SIG-M5 treated with dmso at 0.1 percent for 504 hours (cell line): ENCODE results near the gene FAM193A.
"Not testable (repeated sequence)": the region's sequence is repeated elsewhere in the genome, so short reads cannot be mapped to it uniquely, and the experiment has no call there.

Experiments
- DNase-seq: peaks from one replicate; lab custom pipeline; 2025; ENCODE audit not compliant: unreplicated experiment; lab: John Stamatoyannopoulos, UW

The FAM193A gene

GRCh38 chr4:2604614-2605013 lies 68.2 kb downstream of the FAM193A start:
- no peak for DNase-seq

DNA sequence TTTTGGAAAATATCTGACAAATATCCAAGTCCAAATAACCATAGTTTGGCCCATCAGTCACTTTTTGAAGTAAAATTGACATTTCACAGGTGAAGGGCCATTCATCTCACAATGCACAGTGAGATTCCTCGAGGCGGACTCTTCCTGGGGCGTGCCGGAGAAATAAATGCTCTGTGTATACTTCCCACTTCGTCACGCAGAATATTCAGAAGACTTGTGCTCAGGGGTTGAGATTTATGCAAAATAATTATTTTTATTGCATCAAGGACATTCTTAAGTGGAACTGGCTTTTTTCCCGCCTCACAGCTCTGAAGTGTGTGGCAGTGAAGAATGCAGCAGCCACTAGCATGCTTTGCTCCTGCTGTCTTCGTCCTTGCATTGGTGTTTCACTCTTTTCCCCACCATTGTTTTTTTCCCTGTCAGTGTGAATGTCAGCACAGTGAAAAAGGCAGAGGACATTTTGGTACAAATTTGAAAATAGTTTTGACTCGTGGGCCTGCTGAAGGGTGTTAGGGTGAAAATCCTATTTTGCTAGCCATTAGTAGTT lies 70.6 kb downstream of the FAM193A start:
- DNase-seq: no peak

- DNase-seq: no peak
These were observed 71.4 kb downstream of the FAM193A start for GRCh38 chr4:2607822-2608221.

DNA sequence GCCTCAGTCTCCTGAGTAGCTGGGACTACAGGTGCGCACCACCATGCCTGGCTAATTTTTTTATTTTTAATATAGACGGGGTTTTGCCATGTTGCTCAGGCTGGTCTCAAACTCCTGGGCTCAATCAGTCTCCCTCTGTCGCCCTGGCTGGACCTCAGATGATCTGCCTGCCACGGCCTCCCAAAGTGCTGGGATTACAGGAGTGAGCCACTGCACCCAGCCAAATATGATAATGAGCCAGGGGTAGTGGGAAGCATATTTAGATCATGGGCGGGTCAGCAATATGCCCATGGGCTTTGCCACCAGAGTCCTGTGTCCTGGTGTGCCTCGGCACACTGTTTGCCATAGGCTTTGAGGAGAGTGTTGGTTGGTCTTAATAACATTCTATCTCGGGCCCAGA lies 71.8 kb downstream of the FAM193A start:
- no peak for DNase-seq

DNA sequence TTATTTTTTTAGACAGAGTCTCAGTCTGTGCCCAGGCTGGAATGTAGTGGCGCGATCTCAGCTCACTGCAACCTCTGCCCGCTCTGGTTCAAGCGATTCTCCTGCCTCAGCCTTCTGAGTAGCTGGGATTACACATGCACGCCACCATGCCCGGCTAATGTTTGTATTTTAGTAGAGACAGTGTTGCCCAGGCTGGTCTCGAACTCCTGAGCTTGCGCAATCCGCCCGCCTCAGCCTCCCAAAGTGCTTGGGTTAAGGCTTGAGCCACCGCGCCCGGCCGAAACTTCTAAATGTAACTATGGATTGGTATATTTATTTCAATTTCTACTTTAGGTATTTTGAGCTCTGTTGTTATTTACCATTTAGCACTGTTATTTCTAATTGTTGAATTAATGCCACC lies 79.4 kb downstream of the FAM193A start:
- DNase-seq: no peak

DNA sequence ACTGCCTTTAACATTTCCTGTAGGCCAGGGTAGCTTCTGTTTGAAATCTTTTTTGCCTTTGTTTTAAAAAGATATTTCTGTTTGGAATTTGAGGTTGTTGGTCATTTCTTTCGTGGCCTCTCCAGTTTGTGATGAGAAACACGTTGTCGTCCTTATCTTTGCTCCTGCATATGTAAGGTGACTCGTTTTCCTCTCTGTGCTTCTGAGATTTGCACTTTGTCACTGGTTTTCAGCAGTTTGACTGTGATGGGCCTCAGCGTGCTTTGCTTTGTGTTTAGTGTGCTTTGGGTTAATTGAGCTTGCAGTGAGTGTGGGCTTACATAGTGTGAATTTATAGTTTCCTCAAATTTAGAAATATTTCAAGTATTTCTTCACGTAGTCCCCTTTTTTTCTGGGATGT lies 81.5 kb downstream of the FAM193A start:
- no peak for DNase-seq

- not testable (repeated sequence) for DNase-seq
These were observed 82.3 kb downstream of the FAM193A start for GRCh38 chr4:2618729-2619128.

DNA sequence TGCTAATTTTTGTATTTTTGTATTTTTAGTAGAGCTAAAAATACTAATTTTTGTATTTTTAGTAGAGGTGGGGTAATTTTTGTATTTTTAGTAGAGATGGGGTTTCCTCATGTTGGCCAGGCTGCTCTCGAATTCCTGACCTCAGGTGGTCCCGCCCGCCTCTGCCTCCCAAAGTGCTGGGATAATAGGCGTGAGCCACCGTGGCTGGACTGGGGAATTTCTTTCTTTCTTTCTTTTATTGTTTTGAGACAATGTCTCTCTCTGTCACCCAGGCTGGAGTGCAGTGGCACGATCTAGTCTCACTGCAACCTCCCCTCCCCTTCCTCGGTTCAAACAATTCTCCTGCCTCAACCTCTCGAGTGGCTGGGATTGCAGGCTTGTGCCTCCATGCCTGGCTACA lies 83.0 kb downstream of the FAM193A start:
- DNase-seq: no peak

DNA sequence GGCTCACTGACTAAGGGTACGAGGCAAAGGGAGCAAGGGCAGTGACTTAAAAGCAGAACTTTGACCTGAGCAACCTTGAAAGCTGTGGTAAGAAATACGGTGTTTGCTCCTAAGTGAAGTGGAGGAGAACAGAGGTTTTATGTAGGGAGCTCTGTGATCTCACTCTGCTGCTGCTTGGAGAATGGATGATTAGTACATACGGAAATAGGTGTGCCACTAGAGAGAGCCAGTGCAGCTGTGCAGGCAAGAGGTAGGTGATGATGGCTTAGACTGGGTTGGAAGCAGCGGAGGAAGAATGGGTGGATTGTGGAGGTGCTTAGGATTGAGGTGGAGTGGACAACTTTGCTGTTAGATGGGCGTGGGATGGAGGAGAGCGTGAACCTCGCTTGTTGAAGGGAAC lies 85.0 kb downstream of the FAM193A start:
- no peak for DNase-seq

DNA sequence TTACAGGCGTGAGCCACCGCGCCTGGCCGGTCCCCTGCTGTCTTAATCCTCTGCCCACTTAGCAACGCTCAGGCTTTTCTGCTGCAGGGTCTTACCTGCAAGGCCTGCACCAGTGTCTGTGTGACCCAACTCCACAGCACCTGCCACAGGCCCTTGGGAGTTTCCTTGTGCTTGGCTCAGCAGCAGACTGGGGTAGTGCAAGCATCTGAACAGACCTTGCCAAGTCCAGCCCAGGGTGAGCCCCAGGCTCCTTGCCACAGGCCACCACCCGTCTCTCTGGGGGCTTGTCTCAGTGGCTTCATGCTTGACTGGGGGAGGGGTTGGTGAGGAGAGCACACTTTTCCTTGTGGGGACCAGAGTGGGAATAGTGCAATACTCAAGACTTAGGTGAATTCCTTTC lies 87.0 kb downstream of the FAM193A start:
- no peak for DNase-seq

DNA sequence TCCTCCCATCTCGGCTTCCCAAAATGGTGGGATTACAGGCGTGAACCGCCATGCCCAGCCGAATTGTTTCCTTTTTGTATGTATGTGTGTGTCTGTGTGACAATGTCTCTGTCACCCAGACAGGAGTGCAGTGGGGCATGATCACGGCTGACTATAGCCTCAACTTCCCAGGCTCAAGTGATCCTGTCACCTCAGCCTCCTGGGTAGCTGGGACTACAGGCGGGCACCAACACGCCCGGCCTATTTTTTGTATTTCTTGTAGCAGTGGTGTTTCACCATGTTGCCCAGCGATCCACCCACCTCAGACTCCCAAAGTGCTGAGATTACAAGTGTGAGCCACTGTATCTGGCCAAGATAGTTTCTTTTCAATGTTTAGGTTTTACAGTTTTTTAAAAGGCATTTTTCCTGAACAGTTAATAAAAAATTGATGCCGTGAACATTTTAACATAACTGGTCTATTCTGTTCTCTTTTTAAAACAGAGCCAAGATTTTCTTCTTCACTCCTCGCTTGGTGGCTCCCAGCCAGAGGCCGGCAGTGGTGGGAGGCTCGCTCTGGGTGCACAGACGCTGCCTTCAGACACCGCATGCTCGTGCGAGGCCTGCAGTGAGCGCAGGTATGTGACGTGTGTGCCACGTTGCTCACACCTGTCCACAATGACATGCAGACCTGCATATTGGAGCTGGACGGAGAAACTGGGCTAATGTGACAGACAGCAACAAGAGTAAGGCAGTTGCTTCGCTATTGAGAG lies 88.5 kb downstream of the FAM193A start:
- no peak for DNase-seq

- DNase-seq: no peak
These were observed 89.8 kb downstream of the FAM193A start for GRCh38 chr4:2626231-2626630.

DNA sequence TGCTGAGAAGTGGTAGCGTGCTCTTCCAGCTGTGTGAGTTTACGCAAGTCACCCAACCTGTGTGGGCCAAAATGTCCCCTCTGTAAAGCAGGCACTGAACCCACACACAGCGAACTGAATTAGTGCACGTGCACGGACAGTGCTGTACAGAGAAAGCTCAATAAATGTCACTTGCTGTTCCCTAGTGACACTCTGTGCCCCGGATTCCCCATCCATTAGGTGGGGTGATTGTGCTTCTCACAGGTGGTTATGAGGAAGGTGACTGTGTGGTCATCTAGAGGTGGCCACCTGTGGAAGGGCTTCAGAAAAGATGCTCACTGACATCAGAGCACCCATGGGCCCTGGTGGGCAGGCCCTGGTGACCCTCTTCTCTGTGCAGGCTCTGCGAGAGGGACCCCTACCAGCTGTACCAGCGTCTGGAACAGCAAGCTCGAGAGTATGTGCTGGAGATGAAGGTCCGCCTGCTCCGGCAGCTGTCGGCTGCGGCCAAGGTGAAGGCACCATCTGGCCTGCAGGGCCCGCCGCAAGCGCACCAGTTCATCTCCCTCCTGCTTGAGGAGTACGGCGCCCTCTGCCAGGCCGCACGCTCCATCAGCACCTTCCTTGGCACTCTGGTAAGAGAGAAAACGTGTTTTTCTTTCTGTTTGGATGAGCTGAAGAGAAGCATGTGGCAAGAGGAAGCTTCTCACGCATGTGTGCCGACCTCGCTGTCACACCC lies 94.3 kb downstream of the FAM193A start:
- DNase-seq: no peak

DNA sequence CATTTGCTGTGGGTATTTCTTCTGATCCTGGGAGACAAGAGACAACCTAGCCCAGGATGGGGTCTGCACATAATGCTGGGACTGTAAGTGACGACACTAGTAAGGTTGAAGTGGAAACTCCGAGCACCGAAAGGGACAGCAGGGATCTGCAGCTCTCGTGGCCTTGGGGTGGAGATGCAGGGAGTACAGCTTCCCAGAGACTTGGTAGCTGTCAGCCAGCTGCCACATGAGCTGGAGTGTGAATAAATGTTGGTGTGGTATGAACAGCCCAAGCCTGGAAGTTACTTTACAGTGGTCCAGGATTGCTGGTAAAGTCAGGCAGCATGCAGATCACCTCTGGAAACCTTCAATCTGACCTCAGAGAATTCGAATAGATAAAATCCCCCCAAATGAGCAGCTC lies 97.6 kb downstream of the FAM193A start:
- DNase-seq: no peak

GRCh38 chr4:2636331-2636730 lies 99.9 kb downstream of the FAM193A start:
- DNase-seq: no peak

DNA sequence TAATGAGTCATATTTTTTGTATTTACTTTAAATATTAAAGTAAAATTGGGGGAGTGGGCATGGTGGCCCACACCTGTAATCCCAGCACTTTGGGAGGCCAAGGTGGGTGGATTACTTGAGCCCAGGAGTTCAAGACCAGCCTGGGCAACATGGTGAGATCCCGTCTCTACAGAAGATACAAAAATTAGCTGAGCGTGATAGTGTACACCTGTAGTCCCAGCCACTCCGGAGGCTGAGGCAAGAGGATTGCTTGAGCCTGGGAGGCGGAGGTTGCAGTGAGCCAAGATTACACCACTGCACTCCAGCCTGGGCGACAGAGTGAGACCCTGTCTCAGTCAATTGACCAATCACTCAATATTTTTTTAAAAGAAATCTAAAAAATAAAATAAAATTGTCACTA lies 100.5 kb downstream of the FAM193A start:
- not testable (repeated sequence) for DNase-seq

- no peak for DNase-seq
These were observed 101.6 kb downstream of the FAM193A start for GRCh38 chr4:2637956-2638552.

DNA sequence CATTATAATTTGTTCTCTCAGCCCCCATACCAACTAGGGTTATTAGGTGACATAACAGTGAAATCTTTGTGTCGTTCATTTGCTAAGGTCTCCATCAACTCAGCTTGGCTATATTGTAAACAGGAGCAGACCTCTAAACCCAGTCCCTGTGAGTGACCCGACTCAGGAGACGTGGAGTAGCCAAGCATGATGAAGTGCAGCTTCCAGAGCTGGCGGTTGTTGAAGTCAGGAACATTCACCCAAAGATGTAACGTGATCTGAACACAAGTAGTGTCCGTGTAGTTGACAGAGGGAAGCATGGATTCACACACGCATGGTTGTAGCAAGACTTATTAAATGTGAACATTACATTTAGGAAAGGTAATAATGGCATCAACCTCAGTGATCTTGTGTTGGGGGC lies 102.3 kb downstream of the FAM193A start:
- DNase-seq: no peak

GRCh38 chr4:2642968-2643367 lies 106.5 kb downstream of the FAM193A start:
- no peak for DNase-seq

GRCh38 chr4:2643555-2643954 lies 107.1 kb downstream of the FAM193A start:
- DNase-seq: no peak

- DNase-seq: no peak
These were observed 110.1 kb downstream of the FAM193A start for GRCh38 chr4:2646396-2647149.
